ENCODE measurements around the gene GPC6. TPM values are rescaled to one million over a fixed set of nuclear protein-coding genes. Genes with fewer than 3 reads are reported as not detected.

GPC6 gene
- polyA plus RNA-seq, 4 donors = 0.22 to 45.0 (median 1.4) TPM

DNA sequence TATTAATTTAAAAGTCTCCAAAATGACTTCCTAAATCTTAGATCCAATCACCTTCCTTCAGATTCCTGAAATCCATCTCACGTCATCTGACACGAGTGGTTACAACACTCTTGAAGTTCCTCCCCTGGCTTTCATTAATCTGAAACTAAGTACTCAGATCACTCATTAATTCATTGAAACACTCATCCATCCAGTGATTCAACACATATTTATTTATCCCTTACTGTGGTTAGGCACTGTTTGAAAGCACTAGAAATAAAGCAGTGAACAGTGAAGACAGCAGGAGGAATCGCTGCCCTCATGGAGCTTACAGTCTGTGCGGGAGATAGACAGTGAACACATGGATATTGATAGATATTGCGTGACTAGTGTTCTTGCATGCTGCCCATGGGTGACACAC lies 780.5 kb downstream of the GPC6 start:
- WGBS, 3 donors = 91 to 94% (median 94%) methylated on average over 5 of the region's 5 CpGs
- Histone ChIP-seq H3K27ac (ENCODE audit: low read depth in 1 of 3, low read length in 2 of 3) (no peak overlapping the region), H3K9me3 (ENCODE audit: control insufficient read depth in 2 of 2, insufficient read depth in 1 of 2, low read depth in 1 of 2, low read length in 1 of 2) (no peaks in the 10 kb centered on the region), H3K27me3 (ENCODE audit: control insufficient read depth in 3 of 3, insufficient read depth in 3 of 3, low read length in 3 of 3) (no peaks in the 10 kb centered on the region), H3K4me3 (ENCODE audit: low read depth in 1 of 3, low read length in 3 of 3) (no peak overlapping the region), H3K36me3 (ENCODE audit: control insufficient read depth in 3 of 3, insufficient read depth in 2 of 3, low read depth in 1 of 3, low read length in 3 of 3) (no peaks in the 10 kb centered on the region), H3K4me1 (ENCODE audit: control insufficient read depth in 3 of 3, insufficient read depth in 2 of 3, low read depth in 1 of 3, low read length in 2 of 3) (no peaks in the 10 kb centered on the region)
- DNase-seq = no peak
- no peak for FAIRE-seq

DNA sequence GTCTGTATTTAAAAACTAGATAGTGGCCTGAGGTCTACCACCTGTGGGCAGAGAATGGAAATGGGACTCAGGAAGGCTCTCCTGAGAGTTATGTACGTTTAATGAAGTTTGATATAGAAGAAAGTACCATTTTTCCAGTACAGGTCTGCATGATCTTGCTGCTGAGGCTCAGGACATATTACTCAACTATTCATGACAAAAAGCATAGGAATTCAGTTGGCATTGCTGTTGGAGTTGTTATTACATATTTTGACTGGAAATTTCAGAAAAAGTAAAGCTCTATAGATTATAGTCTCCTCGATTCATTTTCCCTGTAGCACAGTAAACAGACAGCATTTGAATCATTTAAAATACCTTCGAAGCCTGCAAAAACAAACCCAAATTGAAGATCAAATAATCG lies 783.1 kb downstream of the GPC6 start:
- no peaks in the 10 kb centered on the region for H3K27me3 ChIP-seq (ENCODE audit: control insufficient read depth in 3 of 3, insufficient read depth in 3 of 3, low read length in 3 of 3)
- 80 to 83% (median 81%) methylated on average over 4 of the region's 4 CpGs for WGBS, 3 donors
- no peak overlapping the region for H3K4me3 ChIP-seq (ENCODE audit: low read depth in 1 of 3, low read length in 3 of 3)
- no peak for FAIRE-seq
- DNase-seq = no peak
- H3K9me3 ChIP-seq (ENCODE audit: control insufficient read depth in 2 of 2, insufficient read depth in 1 of 2, low read depth in 1 of 2, low read length in 1 of 2) = no peaks in the 10 kb centered on the region
- no peaks in the 10 kb centered on the region for H3K36me3 ChIP-seq (ENCODE audit: control insufficient read depth in 3 of 3, insufficient read depth in 2 of 3, low read depth in 1 of 3, low read length in 3 of 3)
- H3K4me1 ChIP-seq (ENCODE audit: control insufficient read depth in 3 of 3, insufficient read depth in 2 of 3, low read depth in 1 of 3, low read length in 2 of 3) = no peaks in the 10 kb centered on the region
- no peak overlapping the region for H3K27ac ChIP-seq (ENCODE audit: low read depth in 1 of 3, low read length in 2 of 3)

DNA sequence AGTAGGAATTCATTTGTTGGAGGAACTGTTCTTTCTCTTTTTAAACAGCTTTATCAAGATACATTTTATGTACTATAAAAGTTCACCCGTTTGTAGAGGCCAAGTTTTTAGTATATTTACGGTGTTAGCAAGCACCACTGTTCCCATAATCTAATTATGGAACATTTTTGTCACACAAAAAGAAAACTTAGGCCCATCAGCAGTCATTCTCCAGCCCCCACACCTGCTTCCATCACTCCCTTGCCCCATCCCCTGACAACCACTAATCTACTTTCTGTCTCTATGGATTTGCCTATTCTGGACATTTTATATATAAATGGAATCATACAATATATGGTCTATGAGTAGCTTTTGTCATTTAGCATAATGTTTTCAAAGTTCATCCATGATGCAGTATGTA lies 787.9 kb downstream of the GPC6 start:
- Histone ChIP-seq H3K4me3 (ENCODE audit: low read depth in 1 of 3, low read length in 3 of 3) (no peak overlapping the region), H3K27me3 (ENCODE audit: control insufficient read depth in 3 of 3, insufficient read depth in 3 of 3, low read length in 3 of 3) (no peaks in the 10 kb centered on the region), H3K4me1 (ENCODE audit: control insufficient read depth in 3 of 3, insufficient read depth in 2 of 3, low read depth in 1 of 3, low read length in 2 of 3) (no peaks in the 10 kb centered on the region), H3K9me3 (ENCODE audit: control insufficient read depth in 2 of 2, insufficient read depth in 1 of 2, low read depth in 1 of 2, low read length in 1 of 2) (no peaks in the 10 kb centered on the region), H3K27ac (ENCODE audit: low read depth in 1 of 3, low read length in 2 of 3) (no peak overlapping the region), H3K36me3 (ENCODE audit: control insufficient read depth in 3 of 3, insufficient read depth in 2 of 3, low read depth in 1 of 3, low read length in 3 of 3) (no peaks in the 10 kb centered on the region)
- no peak for DNase-seq
- WGBS, 3 donors = 65 to 75% (median 67%) methylated on average over 2 of the region's 2 CpGs
- no peak for FAIRE-seq

DNA sequence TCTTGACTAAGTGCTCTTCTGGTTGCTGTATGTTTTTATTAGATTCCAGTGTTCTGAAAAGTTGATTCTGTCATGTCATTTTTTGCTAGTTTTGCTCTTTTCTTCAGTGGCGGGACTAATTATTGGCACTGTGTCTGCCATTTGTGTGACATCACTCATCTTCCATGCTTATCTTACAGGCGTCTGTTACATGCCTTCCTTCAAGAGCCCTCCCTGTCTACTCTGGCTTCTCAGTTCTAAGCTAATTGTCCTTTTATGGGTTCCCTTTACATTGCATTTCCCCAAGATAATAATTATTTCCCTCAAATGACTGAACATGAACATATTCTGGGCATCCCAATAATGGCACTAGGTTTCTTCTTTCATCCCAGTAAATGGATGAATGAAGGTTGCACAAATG lies 793.8 kb downstream of the GPC6 start:
- Histone ChIP-seq H3K9me3 (ENCODE audit: control insufficient read depth in 2 of 2, insufficient read depth in 1 of 2, low read depth in 1 of 2, low read length in 1 of 2) (no peaks in the 10 kb centered on the region), H3K27ac (ENCODE audit: low read depth in 1 of 3, low read length in 2 of 3) (no peak overlapping the region), H3K27me3 (ENCODE audit: control insufficient read depth in 3 of 3, insufficient read depth in 3 of 3, low read length in 3 of 3) (no peaks in the 10 kb centered on the region), H3K36me3 (ENCODE audit: control insufficient read depth in 3 of 3, insufficient read depth in 2 of 3, low read depth in 1 of 3, low read length in 3 of 3) (no peaks in the 10 kb centered on the region), H3K4me1 (ENCODE audit: control insufficient read depth in 3 of 3, insufficient read depth in 2 of 3, low read depth in 1 of 3, low read length in 2 of 3) (no peaks in the 10 kb centered on the region), H3K4me3 (ENCODE audit: low read depth in 1 of 3, low read length in 3 of 3) (no peak overlapping the region)
- DNase-seq (no peak), FAIRE-seq (no peak)
- 72 to 85% (median 73%) methylated on average over 2 of the region's 2 CpGs for WGBS, 3 donors

DNA sequence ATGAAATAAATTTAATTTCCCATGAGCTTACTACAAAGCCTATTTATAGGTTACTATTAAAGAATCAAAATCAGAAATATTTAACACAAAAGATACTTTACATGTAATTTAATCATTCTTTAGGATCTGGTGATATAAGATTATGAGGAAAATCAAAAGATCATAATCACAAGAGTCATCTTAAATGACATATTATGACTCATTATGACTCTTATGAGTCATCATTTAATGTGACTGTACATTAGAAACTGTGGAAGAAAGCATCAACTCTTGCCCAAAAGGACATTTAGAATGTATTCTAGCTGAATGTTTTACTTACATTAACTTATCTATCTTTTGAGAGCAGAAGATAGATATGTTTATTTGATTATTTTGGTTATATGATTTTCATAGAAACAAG lies 794.2 kb downstream of the GPC6 start:
- FAIRE-seq = no peak
- Histone ChIP-seq H3K36me3 (ENCODE audit: control insufficient read depth in 3 of 3, insufficient read depth in 2 of 3, low read depth in 1 of 3, low read length in 3 of 3) (no peaks in the 10 kb centered on the region), H3K27me3 (ENCODE audit: control insufficient read depth in 3 of 3, insufficient read depth in 3 of 3, low read length in 3 of 3) (no peaks in the 10 kb centered on the region), H3K4me1 (ENCODE audit: control insufficient read depth in 3 of 3, insufficient read depth in 2 of 3, low read depth in 1 of 3, low read length in 2 of 3) (no peaks in the 10 kb centered on the region), H3K9me3 (ENCODE audit: control insufficient read depth in 2 of 2, insufficient read depth in 1 of 2, low read depth in 1 of 2, low read length in 1 of 2) (no peaks in the 10 kb centered on the region), H3K4me3 (ENCODE audit: low read depth in 1 of 3, low read length in 3 of 3) (no peak overlapping the region), H3K27ac (ENCODE audit: low read depth in 1 of 3, low read length in 2 of 3) (no peak overlapping the region)
- DNase-seq = no peak

DNA sequence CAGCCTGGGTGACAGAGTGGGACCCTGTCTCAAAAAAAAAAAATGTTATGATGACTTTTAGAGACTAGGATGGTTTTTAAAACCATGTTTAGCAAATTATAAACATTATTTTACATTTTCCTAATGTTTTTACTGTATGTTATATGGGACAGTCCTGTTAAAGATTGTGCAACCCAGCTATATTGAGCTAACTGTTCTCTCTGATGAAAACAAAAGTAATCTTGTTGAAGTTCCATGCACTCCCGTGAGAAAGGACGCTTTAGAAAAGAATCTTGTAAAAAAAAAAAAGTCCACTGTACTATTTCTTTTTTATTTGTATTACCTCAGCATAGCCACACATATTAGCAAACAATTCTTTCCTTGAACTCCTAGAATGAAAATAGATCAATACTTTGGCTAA lies 801.6 kb downstream of the GPC6 start:
- Histone ChIP-seq H3K27ac (ENCODE audit: low read depth in 1 of 3, low read length in 2 of 3) (no peak overlapping the region), H3K9me3 (ENCODE audit: control insufficient read depth in 2 of 2, insufficient read depth in 1 of 2, low read depth in 1 of 2, low read length in 1 of 2) (peaks cover 0 to 3% of the 10 kb centered on the region in 2 donors), H3K36me3 (ENCODE audit: control insufficient read depth in 3 of 3, insufficient read depth in 2 of 3, low read depth in 1 of 3, low read length in 3 of 3) (no peaks in the 10 kb centered on the region), H3K4me1 (ENCODE audit: control insufficient read depth in 3 of 3, insufficient read depth in 2 of 3, low read depth in 1 of 3, low read length in 2 of 3) (peaks cover 0 to 12% (median 0%) of the 10 kb centered on the region in 3 donors), H3K27me3 (ENCODE audit: control insufficient read depth in 3 of 3, insufficient read depth in 3 of 3, low read length in 3 of 3) (no peaks in the 10 kb centered on the region), H3K4me3 (ENCODE audit: low read depth in 1 of 3, low read length in 3 of 3) (no peak overlapping the region)
- DNase-seq (no peak), FAIRE-seq (no peak)
- whole genome bisulfite sequencing, 3 donors = 65 to 80% (median 74%) methylated on average over 2 of the region's 2 CpGs

DNA sequence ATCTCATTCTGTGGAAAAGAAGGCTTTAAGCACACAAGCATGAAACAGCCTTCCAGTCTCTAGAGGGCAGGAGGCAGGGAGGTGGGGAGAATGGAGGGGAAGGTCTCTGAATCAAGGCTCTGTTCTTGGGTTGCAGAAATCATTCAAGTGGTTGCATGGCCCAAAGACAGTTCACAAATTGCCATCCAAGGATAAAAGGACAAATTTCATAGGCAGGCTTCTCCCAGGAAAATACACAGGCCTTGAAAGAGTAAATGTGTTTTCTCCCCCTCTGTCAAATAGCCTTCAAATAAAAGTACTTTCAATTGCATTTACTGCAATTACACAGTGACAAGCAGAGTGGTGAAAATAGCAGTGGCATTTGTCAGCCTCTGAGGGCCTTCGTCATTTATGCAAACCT lies 802.0 kb downstream of the GPC6 start:
- DNase-seq (no peak), FAIRE-seq (no peak)
- Histone ChIP-seq H3K9me3 (ENCODE audit: control insufficient read depth in 2 of 2, insufficient read depth in 1 of 2, low read depth in 1 of 2, low read length in 1 of 2) (peaks cover 0 to 3% of the 10 kb centered on the region in 2 donors), H3K27ac (ENCODE audit: low read depth in 1 of 3, low read length in 2 of 3) (no peak overlapping the region), H3K27me3 (ENCODE audit: control insufficient read depth in 3 of 3, insufficient read depth in 3 of 3, low read length in 3 of 3) (no peaks in the 10 kb centered on the region), H3K4me1 (ENCODE audit: control insufficient read depth in 3 of 3, insufficient read depth in 2 of 3, low read depth in 1 of 3, low read length in 2 of 3) (peaks cover 0 to 12% (median 0%) of the 10 kb centered on the region in 3 donors), H3K36me3 (ENCODE audit: control insufficient read depth in 3 of 3, insufficient read depth in 2 of 3, low read depth in 1 of 3, low read length in 3 of 3) (no peaks in the 10 kb centered on the region), H3K4me3 (ENCODE audit: low read depth in 1 of 3, low read length in 3 of 3) (no peak overlapping the region)
- 85 to 86% (median 85%) methylated on average over 1 of the region's 1 CpG for WGBS, 3 donors

DNA sequence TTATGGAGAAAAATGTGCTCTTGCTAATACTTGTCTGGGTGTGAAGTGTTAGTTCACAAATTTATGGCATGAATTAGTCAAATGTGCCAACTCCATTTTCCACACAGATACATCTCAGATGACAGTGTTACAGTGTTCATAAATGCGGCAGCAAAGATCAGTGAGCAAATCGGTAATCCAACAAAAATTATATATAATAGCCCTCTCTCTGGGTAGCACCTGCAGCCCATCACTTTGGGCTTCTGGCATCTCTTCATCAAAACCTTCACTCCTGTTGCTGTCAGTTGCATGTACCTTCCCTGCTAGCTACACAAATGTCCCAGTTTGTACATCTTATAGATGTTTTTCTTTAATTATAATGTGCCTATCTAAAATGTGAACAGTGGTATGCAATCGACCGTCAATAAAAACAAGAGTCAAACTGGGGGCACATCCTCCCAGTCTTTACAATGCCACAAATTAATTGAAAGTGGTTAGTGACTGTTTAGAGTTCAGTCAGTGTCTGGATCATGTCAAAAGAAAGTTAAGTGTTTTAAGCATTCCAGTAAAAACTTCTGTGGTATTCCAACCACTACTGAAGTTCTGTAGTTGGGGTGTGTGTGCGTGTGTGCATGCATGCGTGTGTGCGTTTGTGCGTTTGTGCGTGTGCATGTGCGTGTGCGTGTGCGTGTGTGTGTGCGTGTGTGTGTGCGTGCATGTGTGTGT lies 804.0 kb downstream of the GPC6 start:
- Histone ChIP-seq H3K9me3 (ENCODE audit: control insufficient read depth in 2 of 2, insufficient read depth in 1 of 2, low read depth in 1 of 2, low read length in 1 of 2) (peaks cover 0 to 3% of the 10 kb centered on the region in 2 donors), H3K27me3 (ENCODE audit: control insufficient read depth in 3 of 3, insufficient read depth in 3 of 3, low read length in 3 of 3) (no peaks in the 10 kb centered on the region), H3K36me3 (ENCODE audit: control insufficient read depth in 3 of 3, insufficient read depth in 2 of 3, low read depth in 1 of 3, low read length in 3 of 3) (no peaks in the 10 kb centered on the region), H3K27ac (ENCODE audit: low read depth in 1 of 3, low read length in 2 of 3) (no peak overlapping the region), H3K4me3 (ENCODE audit: low read depth in 1 of 3, low read length in 3 of 3) (no peak overlapping the region), H3K4me1 (ENCODE audit: control insufficient read depth in 3 of 3, insufficient read depth in 2 of 3, low read depth in 1 of 3, low read length in 2 of 3) (peaks cover 0 to 12% (median 0%) of the 10 kb centered on the region in 3 donors)
- DNase-seq (no peak), FAIRE-seq (no peak)
- 79 to 93% (median 90%) methylated on average over 14 of the region's 14 CpGs for WGBS, 3 donors

DNA sequence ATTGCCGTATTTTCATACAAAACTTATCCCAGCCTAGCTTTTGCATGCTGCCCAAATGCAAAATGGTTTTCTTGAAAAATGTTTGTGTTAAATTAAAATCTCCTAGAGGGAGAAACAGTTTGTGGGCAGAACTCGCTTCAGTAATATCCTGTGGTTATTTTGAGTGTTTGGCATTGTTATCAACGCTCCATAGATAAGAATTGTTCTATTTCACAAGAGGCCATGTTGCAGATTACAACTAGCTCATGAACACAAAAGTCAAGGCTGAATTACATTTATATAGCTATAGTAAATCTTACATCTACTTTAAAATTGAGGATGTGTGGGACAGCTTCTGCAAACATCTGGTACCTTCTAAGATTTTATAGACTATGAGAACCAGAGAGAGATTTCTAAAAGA lies 805.0 kb downstream of the GPC6 start:
- no peak overlapping the region for H3K4me3 ChIP-seq (ENCODE audit: low read depth in 1 of 3, low read length in 3 of 3)
- peaks cover 0 to 12% (median 0%) of the 10 kb centered on the region in 3 donors for H3K4me1 ChIP-seq (ENCODE audit: control insufficient read depth in 3 of 3, insufficient read depth in 2 of 3, low read depth in 1 of 3, low read length in 2 of 3)
- peaks cover 0 to 3% of the 10 kb centered on the region in 2 donors for H3K9me3 ChIP-seq (ENCODE audit: control insufficient read depth in 2 of 2, insufficient read depth in 1 of 2, low read depth in 1 of 2, low read length in 1 of 2)
- H3K27me3 ChIP-seq (ENCODE audit: control insufficient read depth in 3 of 3, insufficient read depth in 3 of 3, low read length in 3 of 3) = no peaks in the 10 kb centered on the region
- WGBS, 3 donors = 49 to 70% (median 53%) methylated on average over 3 of the region's 3 CpGs
- no peak overlapping the region for H3K27ac ChIP-seq (ENCODE audit: low read depth in 1 of 3, low read length in 2 of 3)
- DNase-seq (peak in 1 of 2 donors; percentile 28), FAIRE-seq (no peak)
- no peaks in the 10 kb centered on the region for H3K36me3 ChIP-seq (ENCODE audit: control insufficient read depth in 3 of 3, insufficient read depth in 2 of 3, low read depth in 1 of 3, low read length in 3 of 3)

All from small intestine (tissue), 7 donors.